ENCODE measurements around the gene STIM2.
A peak's percentile ranks its signal among the peaks of the same experiment; 100 is the strongest.

The STIM2 gene

GRCh38 chr4:26837993-26838842 lies 22.4 kb upstream of the STIM2 start:
- no peak for DNase-seq (ENCODE audit: low read depth in 2 of 2)

GRCh38 chr4:26839016-26839415 lies 21.6 kb upstream of the STIM2 start:
- no peak for DNase-seq (ENCODE audit: low read depth in 2 of 2)

- DNase-seq (ENCODE audit: low read depth in 2 of 2) = no peak
Measured at GRCh38 chr4:26839534-26839951, 21.1 kb upstream of the STIM2 start.

GRCh38 chr4:26840786-26841185 lies 19.9 kb upstream of the STIM2 start:
- no peak for DNase-seq (ENCODE audit: low read depth in 2 of 2)

- DNase-seq (ENCODE audit: low read depth in 2 of 2) = no peak
Measured at GRCh38 chr4:26842911-26843310, 17.7 kb upstream of the STIM2 start.

GRCh38 chr4:26850528-26850927 lies 10.1 kb upstream of the STIM2 start:
- DNase-seq (ENCODE audit: low read depth in 2 of 2) = no peak

- DNase-seq (ENCODE audit: low read depth in 2 of 2) = no peak
Measured at GRCh38 chr4:26851129-26851528, 9.5 kb upstream of the STIM2 start.

- DNase-seq (ENCODE audit: low read depth in 2 of 2) = no peak
Measured at GRCh38 chr4:26854701-26855100, 5.9 kb upstream of the STIM2 start.

GRCh38 chr4:26856906-26857277 lies 3.7 kb upstream of the STIM2 start:
- DNase-seq (ENCODE audit: low read depth in 2 of 2) = no peak

- DNase-seq (ENCODE audit: low read depth in 2 of 2) = peak; percentile 86 to 95
Measured at GRCh38 chr4:26857278-26858034, 3.2 kb upstream of the STIM2 start.

- DNase-seq (ENCODE audit: low read depth in 2 of 2) = no peak
Measured at GRCh38 chr4:26858035-26858918, 2.4 kb upstream of the STIM2 start.

GRCh38 chr4:26858947-26859401 lies 1.7 kb upstream of the STIM2 start:
- no peak for DNase-seq (ENCODE audit: low read depth in 2 of 2)

GRCh38 chr4:26859762-26860156 lies 882 bp upstream of the STIM2 start:
- no peak for DNase-seq (ENCODE audit: low read depth in 2 of 2)

- DNase-seq (ENCODE audit: low read depth in 2 of 2) = peak in 1 of 2 donors; percentile 47
Measured at GRCh38 chr4:26860922-26861433, 337 bp downstream of the STIM2 start.

- peak; percentile 62 to 67 for DNase-seq (ENCODE audit: low read depth in 2 of 2)
Measured at GRCh38 chr4:26861434-26862186, 969 bp downstream of the STIM2 start.

GRCh38 chr4:26862381-26862915 lies 1.8 kb downstream of the STIM2 start:
- no peak for DNase-seq (ENCODE audit: low read depth in 2 of 2)

GRCh38 chr4:26863512-26863911 lies 2.9 kb downstream of the STIM2 start:
- no peak for DNase-seq (ENCODE audit: low read depth in 2 of 2)

GRCh38 chr4:26864899-26865298 lies 4.3 kb downstream of the STIM2 start:
- DNase-seq (ENCODE audit: low read depth in 2 of 2) = no peak

- no peak for DNase-seq (ENCODE audit: low read depth in 2 of 2)
Measured at GRCh38 chr4:26866203-26866602, 5.6 kb downstream of the STIM2 start.

- DNase-seq (ENCODE audit: low read depth in 2 of 2) = no peak
Measured at GRCh38 chr4:26866781-26867180, 6.1 kb downstream of the STIM2 start.

Data from stimulated activated CD8-positive, alpha-beta memory T cell treated with anti-CD3 and anti-CD28 coated beads, Interleukin-7, amount 100 ng/mL, for 4 hours (primary cell).